Common myeloid progenitor, CD34-positive (primary cell): ENCODE data around the gene TRHDE.

Source experiments
- CTCF ChIA-PET: fragments of 350-600 bp; sonication (Branson Sonifier 250); formaldehyde crosslinking; loops from one replicate; lab custom pipeline; 2021; ENCODE audit warnings: antibody characterized with exemption; lab: Charles Lee
- POLR2A ChIA-PET: fragments of 350-600 bp; sonication (Branson Sonifier 250); formaldehyde crosslinking; loops from one replicate; lab custom pipeline; 2021; ENCODE audit warnings: antibody characterized with exemption; lab: Charles Lee
- DNase-seq, 3 donors: peaks; one replicate each; pipeline versions ENCODE4 v3.0.0 to v3.0.0-alpha.2; 2013
- H3K27ac ChIP-seq, 2 experiments: 1 replicate in 1 of 2; 2 replicates in 1 of 2; pipeline ENCODE4 v1.7.0; 2013; ENCODE audit warnings: inconsistent platforms in 2 of 2, low read length in 2 of 2, mild to moderate bottlenecking in 2 of 2, low read depth in 1 of 2, moderate library complexity in 1 of 2; ENCODE audit not compliant: severe bottlenecking in 2 of 2, insufficient read depth in 1 of 2, poor library complexity in 1 of 2
- H3K27me3 ChIP-seq, 5 experiments: replicated peaks in 2 of 5; 1 replicate in 3 of 5; 2 replicates in 2 of 5; pipeline versions ENCODE4 v1.6.1 to v1.7.0; 2013; ENCODE audit warnings: low read length in 4 of 5, mild to moderate bottlenecking in 2 of 5, moderate library complexity in 2 of 5, inconsistent platforms in 1 of 5; ENCODE audit not compliant: insufficient read depth in 5 of 5, control insufficient read depth in 4 of 5
- H3K36me3 ChIP-seq, 4 experiments: 1 replicate in 2 of 4; 2 replicates in 2 of 4; pipeline versions ENCODE4 v1.6.1 to v1.7.0; 2013; ENCODE audit warnings: low read length in 3 of 4, control low read depth in 1 of 4, mild to moderate bottlenecking in 1 of 4; ENCODE audit not compliant: control insufficient read depth in 4 of 4, insufficient read depth in 4 of 4
- H3K4me1 ChIP-seq, 4 experiments: 1 replicate in 3 of 4; 2 replicates in 1 of 4; pipeline versions ENCODE4 v1.6.1 to v1.7.1; 2013; ENCODE audit warnings: low read length in 3 of 4, mild to moderate bottlenecking in 3 of 4, control low read depth in 1 of 4, inconsistent platforms in 1 of 4, moderate library complexity in 1 of 4; ENCODE audit not compliant: control insufficient read depth in 4 of 4, insufficient read depth in 4 of 4; ENCODE audit errors: control extremely low read depth in 1 of 4
- H3K4me3 ChIP-seq, 7 experiments: 1 replicate in 4 of 7; 2 replicates in 3 of 7; pipeline versions ENCODE4 v1.5.1 to v1.7.0; 2013; ENCODE audit warnings: mild to moderate bottlenecking in 7 of 7, low read length in 6 of 7, moderate library complexity in 6 of 7, inconsistent platforms in 2 of 7, low read depth in 2 of 7, control low read depth in 1 of 7; ENCODE audit not compliant: insufficient read depth in 4 of 7, control insufficient read depth in 1 of 7; ENCODE audit errors: extremely low read depth in 1 of 7
- H3K9me3 ChIP-seq, 5 experiments: 1 replicate in 4 of 5; 2 replicates in 1 of 5; pipeline versions ENCODE4 v1.6.1 to v1.7.1; 2013; ENCODE audit warnings: low read length in 4 of 5, mild to moderate bottlenecking in 2 of 5, inconsistent platforms in 1 of 5, low read depth in 1 of 5, moderate library complexity in 1 of 5; ENCODE audit not compliant: control insufficient read depth in 4 of 5, insufficient read depth in 2 of 5; ENCODE audit errors: control extremely low read depth in 1 of 5
- WGBS: methylation state at CpG from one replicate; pipeline ENCODE4 v1.1.5; 2013; ENCODE audit not compliant: insufficient coverage; 5-methylcytosine and 5-hydroxymethylcytosine counted together

The TRHDE gene

GRCh38 chr12:72560003-72560769 is 288.0 kb downstream of the TRHDE start:
- H3K27me3 ChIP-seq: no peaks in the 10 kb centered on the region
- H3K27ac ChIP-seq: no peak overlapping the region
- ChIA-PET POLR2A (no interaction called here), CTCF (no interaction called here)
- H3K4me1 ChIP-seq: no peaks in the 10 kb centered on the region
- H3K9me3 ChIP-seq: no peaks in the 10 kb centered on the region
- no peak for DNase-seq
- H3K36me3 ChIP-seq: no peaks in the 10 kb centered on the region
- WGBS: 100% methylated on average over 3 of the region's 4 CpGs
- H3K4me3 ChIP-seq: no peak overlapping the region

- CTCF ChIA-PET: interaction anchor here (1.2 kb wide), 1 partner anchor 205 kb away, joined by 3 read pairs; no protein-coding TSS in a partner anchor
- 100% methylated on average over 5 of the region's 7 CpGs for WGBS
- Histone ChIP-seq H3K27me3 (no peaks in the 10 kb centered on the region), H3K27ac (no peak overlapping the region), H3K36me3 (no peaks in the 10 kb centered on the region), H3K4me3 (no peak overlapping the region), H3K9me3 (no peaks in the 10 kb centered on the region), H3K4me1 (no peaks in the 10 kb centered on the region)
- DNase-seq: peak; percentile 13 to 51 (median 20)
- POLR2A ChIA-PET: no interaction called here
Measured at GRCh38 chr12:72570601-72571000, 298.4 kb downstream of the TRHDE start.

- Histone ChIP-seq H3K4me3 (no peak overlapping the region), H3K27ac (no peak overlapping the region), H3K27me3 (no peaks in the 10 kb centered on the region), H3K4me1 (no peaks in the 10 kb centered on the region), H3K36me3 (no peaks in the 10 kb centered on the region), H3K9me3 (no peaks in the 10 kb centered on the region)
- POLR2A ChIA-PET: no interaction called here
- no CpG with 5 or more reads among the region's 2 CpGs for WGBS
- no peak for DNase-seq
- CTCF ChIA-PET: no interaction called here
Measured at GRCh38 chr12:72574138-72574537, 302.0 kb downstream of the TRHDE start.

- CTCF ChIA-PET: no interaction called here
- Histone ChIP-seq H3K4me1 (no peaks in the 10 kb centered on the region), H3K4me3 (no peak overlapping the region), H3K9me3 (no peaks in the 10 kb centered on the region), H3K36me3 (no peaks in the 10 kb centered on the region), H3K27me3 (no peaks in the 10 kb centered on the region), H3K27ac (no peak overlapping the region)
- DNase-seq: no peak
- POLR2A ChIA-PET: no interaction called here
- no CpG with 5 or more reads among the region's 3 CpGs for WGBS
Measured at GRCh38 chr12:72578327-72578726, 306.2 kb downstream of the TRHDE start.

GRCh38 chr12:72586456-72586855 is 314.3 kb downstream of the TRHDE start:
- peak; percentile 2 to 52 (median 23) for DNase-seq
- ChIA-PET CTCF (interaction anchor here (0.7 kb wide), 1 partner anchor 351 kb away, joined by 4 read pairs; no protein-coding TSS in a partner anchor), POLR2A (no interaction called here)
- no peak overlapping the region for H3K27ac ChIP-seq
- H3K9me3 ChIP-seq: peaks cover 0 to 2% (median 0%) of the 10 kb centered on the region in 5 experiments
- no peaks in the 10 kb centered on the region for H3K27me3 ChIP-seq
- 0% methylated on average over 2 of the region's 3 CpGs for WGBS
- no peak overlapping the region for H3K4me3 ChIP-seq
- H3K4me1 ChIP-seq: peaks cover 0 to 7% (median 2%) of the 10 kb centered on the region in 4 experiments
- H3K36me3 ChIP-seq: no peaks in the 10 kb centered on the region

GRCh38 chr12:72602581-72602980 is 330.4 kb downstream of the TRHDE start:
- POLR2A ChIA-PET: no interaction called here
- CTCF ChIA-PET: no interaction called here
- no peaks in the 10 kb centered on the region for H3K36me3 ChIP-seq
- no peak overlapping the region for H3K27ac ChIP-seq
- H3K4me1 ChIP-seq: no peaks in the 10 kb centered on the region
- H3K27me3 ChIP-seq: no peaks in the 10 kb centered on the region
- no peak for DNase-seq
- no peak overlapping the region for H3K4me3 ChIP-seq
- peaks cover 0 to 17% (median 0%) of the 10 kb centered on the region in 5 experiments for H3K9me3 ChIP-seq

- no CpG with 5 or more reads among the region's 2 CpGs for WGBS
- H3K27me3 ChIP-seq: no peaks in the 10 kb centered on the region
- ChIA-PET POLR2A (no interaction called here), CTCF (no interaction called here)
- H3K4me3 ChIP-seq: no peak overlapping the region
- H3K9me3 ChIP-seq: peaks cover 0 to 5% (median 0%) of the 10 kb centered on the region in 5 experiments
- H3K4me1 ChIP-seq: no peaks in the 10 kb centered on the region
- DNase-seq: no peak
- H3K27ac ChIP-seq: no peak overlapping the region
- H3K36me3 ChIP-seq: no peaks in the 10 kb centered on the region
Measured at GRCh38 chr12:72605975-72606374, 333.8 kb downstream of the TRHDE start.
